HEK293 (cell line): ENCODE data around the gene CACNA1F.

Experiments used
- CTCF ChIA-PET: fragments of 350-600 bp; formaldehyde crosslinking; extraction: SDS; loops from one replicate; lab custom pipeline; 2021; ENCODE audit warnings: antibody characterized with exemption; lab: Yijun Ruan, JAX
- POLR2A ChIA-PET: fragments of 300-600 bp; formaldehyde crosslinking; extraction: SDS; loops from one replicate; lab custom pipeline; 2020; ENCODE audit warnings: antibody characterized with exemption, inconsistent platforms; lab: Yijun Ruan, JAX
- H3K27ac ChIP-seq: fragments of 200-500 bp; sonication (Bioruptor generic); 2 replicates; pipeline ENCODE4 v1.5.1; 2014; ENCODE audit warnings: low read depth, low read length, control low read depth, inconsistent platforms; ENCODE audit errors: extremely low read depth
- H3K36me3 ChIP-seq, 2 experiments: fragments of 200-500 bp in 1 of 2; sonication (Bioruptor generic) in 1 of 2; 1 replicate in 1 of 2; 2 replicates in 1 of 2; pipeline ENCODE4 v1.5.1; 2014 to 2017; ENCODE audit warnings: inconsistent platforms in 2 of 2, low read length in 2 of 2; ENCODE audit not compliant: control insufficient read depth in 2 of 2, insufficient read depth in 1 of 2
- H3K4me1 ChIP-seq: fragments of 200-500 bp; sonication (Bioruptor generic); 2 replicates; pipeline ENCODE4 v1.5.1; 2014; ENCODE audit warnings: mild to moderate bottlenecking, low read length, inconsistent platforms; ENCODE audit not compliant: control insufficient read depth, insufficient read depth
- H3K4me3 ChIP-seq: 2 replicates; pipeline ENCODE4 v1.5.1; 2011; ENCODE audit warnings: low read depth, mild to moderate bottlenecking, control low read depth, low read length, moderate library complexity
- H3K9me3 ChIP-seq: fragments of 200-500 bp; sonication (Bioruptor generic); 2 replicates; pipeline ENCODE4 v1.5.1; 2014; ENCODE audit warnings: low read depth, low read length, inconsistent platforms; ENCODE audit not compliant: control insufficient read depth, insufficient read depth
- ATF2 ChIP-seq: fragments of 450-650 bp; formaldehyde crosslinking; IDR thresholded peaks from 2 replicates; pipeline ENCODE4 v1.5.1; 2016; ENCODE audit warnings: missing biosample characterization, missing genetic modification characterization, low read depth
- BCL11B ChIP-seq: fragments of 450-650 bp; formaldehyde crosslinking; IDR thresholded peaks from 2 replicates; pipeline ENCODE4 v1.5.1; 2016; ENCODE audit warnings: low read depth, missing biosample characterization, missing genetic modification characterization
- GLI4 ChIP-seq: fragments of 450-650 bp; formaldehyde crosslinking; IDR thresholded peaks from 2 replicates; pipeline ENCODE4 v1.5.1; 2016; ENCODE audit warnings: missing biosample characterization, missing genetic modification characterization
- IKZF3 ChIP-seq: fragments of 450-650 bp; IDR thresholded peaks from 2 replicates; pipeline ENCODE4 v1.5.0; 2018; ENCODE audit warnings: missing biosample characterization, mild to moderate bottlenecking, missing genetic modification characterization, moderate library complexity
- PRDM4 ChIP-seq: fragments of 450-650 bp; formaldehyde crosslinking; IDR thresholded peaks from 2 replicates; pipeline ENCODE4 v1.5.1; 2017; ENCODE audit warnings: missing biosample characterization, missing genetic modification characterization
- REST ChIP-seq: fragments of 450-650 bp; formaldehyde crosslinking; IDR thresholded peaks from 2 replicates; pipeline ENCODE4 v1.5.1; 2016; ENCODE audit warnings: missing biosample characterization, missing genetic modification characterization
- ZFP37 ChIP-seq: fragments of 450-650 bp; formaldehyde crosslinking; IDR thresholded peaks from 2 replicates; pipeline ENCODE4 v1.5.1; 2016; ENCODE audit warnings: missing biosample characterization, missing genetic modification characterization
- ZFP41 ChIP-seq: fragments of 450-650 bp; formaldehyde crosslinking; IDR thresholded peaks from 2 replicates; pipeline ENCODE4 v1.5.1; 2016; ENCODE audit warnings: missing biosample characterization, missing genetic modification characterization, borderline replicate concordance
- ZNF138 ChIP-seq: fragments of 450-650 bp; formaldehyde crosslinking; IDR thresholded peaks from 2 replicates; pipeline ENCODE4 v1.5.1; 2016; ENCODE audit warnings: missing biosample characterization, missing genetic modification characterization, borderline replicate concordance
- ZNF157 ChIP-seq: fragments of 450-650 bp; formaldehyde crosslinking; IDR thresholded peaks from 2 replicates; pipeline ENCODE4 v1.5.1; 2016; ENCODE audit warnings: missing biosample characterization, missing genetic modification characterization
- ZNF169 ChIP-seq: fragments of 450-650 bp; formaldehyde crosslinking; IDR thresholded peaks from 2 replicates; pipeline ENCODE4 v1.5.1; 2016; ENCODE audit warnings: missing biosample characterization, missing genetic modification characterization
- ZNF174 ChIP-seq: fragments of 450-650 bp; formaldehyde crosslinking; IDR thresholded peaks from 2 replicates; pipeline ENCODE4 v1.5.0; 2017; ENCODE audit warnings: missing biosample characterization, mild to moderate bottlenecking, missing genetic modification characterization
- ZNF2 ChIP-seq: fragments of 450-650 bp; formaldehyde crosslinking; IDR thresholded peaks from 2 replicates; pipeline ENCODE4 v1.5.1; 2016; ENCODE audit warnings: missing biosample characterization, missing genetic modification characterization
- ZNF221 ChIP-seq: fragments of 450-650 bp; formaldehyde crosslinking; IDR thresholded peaks from 2 replicates; pipeline ENCODE4 v1.5.1; 2017; ENCODE audit warnings: missing biosample characterization, missing genetic modification characterization, borderline replicate concordance
- ZNF248 ChIP-seq: fragments of 450-650 bp; formaldehyde crosslinking; IDR thresholded peaks from 2 replicates; pipeline ENCODE4 v1.5.1; 2017; ENCODE audit warnings: missing biosample characterization, missing genetic modification characterization
- ZNF341 ChIP-seq: fragments of 450-650 bp; formaldehyde crosslinking; IDR thresholded peaks from 2 replicates; pipeline ENCODE4; 2016; ENCODE audit warnings: low read depth, missing biosample characterization, missing genetic modification characterization
- ZNF48 ChIP-seq: fragments of 450-650 bp; formaldehyde crosslinking; IDR thresholded peaks from 2 replicates; pipeline ENCODE4 v1.5.1; 2016; ENCODE audit warnings: missing biosample characterization, missing genetic modification characterization
- ZNF501 ChIP-seq: fragments of 450-650 bp; formaldehyde crosslinking; IDR thresholded peaks from 2 replicates; pipeline ENCODE4 v1.5.1; 2016; ENCODE audit warnings: missing biosample characterization, missing genetic modification characterization
- ZNF510 ChIP-seq: fragments of 450-650 bp; formaldehyde crosslinking; IDR thresholded peaks from 2 replicates; pipeline ENCODE4 v1.5.1; 2018; ENCODE audit warnings: mild to moderate bottlenecking, missing genetic modification characterization, missing biosample characterization; ENCODE audit not compliant: insufficient replicate concordance
- ZNF521 ChIP-seq: fragments of 450-650 bp; formaldehyde crosslinking; IDR thresholded peaks from 2 replicates; pipeline ENCODE4 v1.5.1; 2017; ENCODE audit warnings: missing biosample characterization, mild to moderate bottlenecking, missing genetic modification characterization
- ZNF530 ChIP-seq: fragments of 450-650 bp; formaldehyde crosslinking; IDR thresholded peaks from 2 replicates; pipeline ENCODE4 v1.5.1; 2016; ENCODE audit warnings: low read depth, missing biosample characterization, missing genetic modification characterization
- ZNF549 ChIP-seq: fragments of 450-650 bp; IDR thresholded peaks from 2 replicates; pipeline ENCODE4 v1.5.1; 2018; ENCODE audit warnings: missing biosample characterization, missing genetic modification characterization, mild to moderate bottlenecking, inconsistent platforms, moderate library complexity
- ZNF596 ChIP-seq: fragments of 450-650 bp; IDR thresholded peaks from 2 replicates; pipeline ENCODE4 v1.5.0; 2018; ENCODE audit warnings: missing biosample characterization, mild to moderate bottlenecking, missing genetic modification characterization, moderate library complexity
- ZNF704 ChIP-seq: fragments of 450-650 bp; formaldehyde crosslinking; IDR thresholded peaks from 2 replicates; pipeline ENCODE4 v1.5.1; 2016; ENCODE audit warnings: missing biosample characterization, missing genetic modification characterization
- ZNF76 ChIP-seq: fragments of 450-650 bp; formaldehyde crosslinking; IDR thresholded peaks from 2 replicates; pipeline ENCODE4; 2016; ENCODE audit warnings: low read depth, missing biosample characterization, missing genetic modification characterization, borderline replicate concordance
- ZNF791 ChIP-seq: fragments of 450-650 bp; formaldehyde crosslinking; IDR thresholded peaks from 2 replicates; pipeline ENCODE4 v1.5.1; 2016; ENCODE audit warnings: missing biosample characterization, missing genetic modification characterization
- ZXDB ChIP-seq: fragments of 450-650 bp; formaldehyde crosslinking; IDR thresholded peaks from 2 replicates; pipeline ENCODE4 v1.5.1; 2016; ENCODE audit warnings: missing biosample characterization, missing genetic modification characterization
- TF ChIP-seq, protein P1 (sequence below): fragments of 450-650 bp; formaldehyde crosslinking; IDR thresholded peaks from 2 replicates; pipeline ENCODE4 v1.5.1; 2016; ENCODE audit warnings: missing biosample characterization, missing genetic modification characterization

Gene CACNA1F

GRCh38 chrX:49155900-49156837 is 77.0 kb downstream of the CACNA1F start:
- Histone ChIP-seq H3K4me1 (no peaks in the 10 kb centered on the region), H3K4me3 (peak overlapping the region; percentile 42), H3K27ac (peak overlapping the region; percentile 79), H3K36me3 (no peaks in the 10 kb centered on the region), H3K9me3 (no peaks in the 10 kb centered on the region)
- ChIA-PET CTCF (interaction anchor here (0.5 to 1.8 kb wide), 16 partner anchors 9 to 1020 kb away, joined by 3 to 14 read pairs (median 4); partner anchors contain the start of gene GPKOW), POLR2A (interaction anchor here (0.6 to 1.0 kb wide), 5 partner anchors 10 to 35 kb away, joined by 3 to 10 read pairs (median 5); partner anchors contain the start of gene PLP2)
- TF ChIP-seq ZFP41, result no peak
- no peak for TF ChIP-seq REST (tag by site-specific recombination)
- no peak for TF ChIP-seq ZNF791
- no peak for TF ChIP-seq IKZF3 (tag by site-specific recombination)
- peak; percentile 72 for TF ChIP-seq BCL11B (tag by site-specific recombination)
- TF ChIP-seq ZNF248, result no peak
- TF ChIP-seq ZNF596 (tag by site-specific recombination), result no peak
- no peak for TF ChIP-seq ZNF510 (tag by site-specific recombination)
- no peak for TF ChIP-seq ZNF48 (tag by site-specific recombination)
- TF ChIP-seq ZNF169, result no peak
- peak; percentile 87 for TF ChIP-seq ZXDB (tag by site-specific recombination)
- no peak for TF ChIP-seq ZNF221 (tag by site-specific recombination)
- TF ChIP-seq ZNF2, result 0 out of 2 replicates have a peak, but pooled peaks have one; percentile 6
- no peak for TF ChIP-seq ZNF704 (tag by site-specific recombination)
- peak; percentile 47; the same call in 1 of the 2 replicates for TF ChIP-seq ZFP37 (tag by site-specific recombination)
- TF ChIP-seq ATF2, result no peak
- TF ChIP-seq PRDM4, result no peak
- TF ChIP-seq ZNF501, result peak; percentile 67; the same call in 1 of the 2 replicates
- TF ChIP-seq ZNF138, result no peak
- TF ChIP-seq ZNF174 (tag by site-specific recombination), result no peak
- TF ChIP-seq ZNF341 (tag by site-specific recombination), result no peak
- no peak for TF ChIP-seq GLI4 (tag by site-specific recombination)
- TF ChIP-seq ZNF521 (tag by site-specific recombination), result no peak
- TF ChIP-seq ZNF157, result no peak
- TF ChIP-seq, protein P1, sequence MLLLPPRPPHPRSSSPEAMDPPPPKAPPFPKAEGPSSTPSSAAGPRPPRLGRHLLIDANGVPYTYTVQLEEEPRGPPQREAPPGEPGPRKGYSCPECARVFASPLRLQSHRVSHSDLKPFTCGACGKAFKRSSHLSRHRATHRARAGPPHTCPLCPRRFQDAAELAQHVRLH (tag by site-specific recombination), result no peak
- TF ChIP-seq ZNF76 (tag by site-specific recombination), result peak; percentile 61; the same call in 1 of the 2 replicates
- TF ChIP-seq ZNF549 (tag by site-specific recombination), result no peak
- no peak for TF ChIP-seq ZNF530
